DLD1 (cell line): ENCODE data around the gene SELENOO.

Source experiments
- in situ Hi-C: cut with HindIII; loops from 2 replicates; pipeline ENCODE4 v1.10.0; 2017; ENCODE audit warnings: low sequenced_read_pairs

SELENOO gene

DNA sequence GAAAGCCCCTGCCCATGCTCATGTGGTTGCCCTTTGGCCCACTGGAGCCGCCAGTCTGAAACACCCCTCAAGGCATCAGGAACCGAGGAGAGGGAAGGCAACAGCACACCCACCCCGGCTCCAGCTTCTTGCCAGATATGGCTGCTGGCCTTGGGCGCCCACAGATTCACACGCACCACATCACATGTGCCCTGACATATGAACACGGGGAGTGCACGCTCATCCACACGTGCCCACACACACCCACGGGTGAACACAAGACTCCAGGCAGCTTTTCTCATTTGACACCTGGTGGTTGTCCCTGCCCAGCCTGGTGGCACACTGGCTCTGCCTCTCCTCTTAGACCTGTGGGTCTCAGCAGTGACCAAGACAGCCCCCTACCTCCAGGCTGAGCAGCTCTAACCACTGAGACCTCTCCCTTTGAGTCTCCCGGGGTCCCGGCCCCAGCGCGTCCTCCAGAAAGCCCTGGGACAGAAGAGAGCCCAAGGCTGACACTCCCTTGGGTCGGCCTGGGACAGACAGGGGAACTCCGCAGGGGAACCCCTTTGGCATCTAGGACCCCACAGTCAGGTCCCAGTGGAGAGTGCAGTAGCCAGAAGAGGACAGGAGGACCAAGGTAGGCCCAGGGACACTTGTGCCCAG, 63.4 kb downstream of the SELENOO start:
- in situ Hi-C loops = no loop called here

GRCh38 chr22:50264946-50265669, 64.3 kb downstream of the SELENOO start:
- in situ Hi-C loops = no loop called here

DNA sequence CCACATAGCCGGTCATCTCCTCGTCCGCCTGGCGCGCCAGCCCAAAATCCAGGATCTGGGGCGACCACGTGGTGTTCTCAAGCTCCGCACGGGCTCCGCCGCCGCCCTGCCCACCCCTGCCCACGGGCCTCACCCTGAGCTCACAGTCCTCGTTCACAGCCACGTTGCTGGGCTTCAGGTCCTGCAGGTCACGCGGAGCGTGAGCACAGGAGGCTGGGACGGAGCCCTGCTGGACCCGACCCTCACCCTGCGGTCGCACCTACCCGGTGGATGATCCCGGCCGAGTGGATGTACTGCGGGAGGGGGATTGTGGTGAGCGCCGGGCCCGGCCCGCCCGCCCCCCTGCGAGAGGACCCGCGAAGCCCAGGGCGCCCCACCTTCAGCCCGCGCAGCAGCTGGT, 66.2 kb downstream of the SELENOO start:
- in situ Hi-C loops = no loop called here
